Trophoblast cell (in vitro differentiated cells and primary cell): Measurements from ENCODE around the gene PTK6.
"Not testable (repeated sequence)": the region's sequence is repeated elsewhere in the genome, so short reads cannot be mapped to it uniquely, and the experiment has no call there.

ENCODE experiments used
- DNase-seq, 2 donors: peaks; one replicate each; pipeline ENCODE4 v3.0.0-alpha.2; 2016
- H2AFZ ChIP-seq: 2 replicates; pipeline ENCODE4 v1.6.1; 2013; ENCODE audit warnings: low read length, moderate library complexity, mild to moderate bottlenecking; ENCODE audit not compliant: insufficient read depth, poor library complexity
- H2AK5ac ChIP-seq: 2 replicates; pipeline ENCODE4 v1.6.1; 2013; ENCODE audit warnings: mild to moderate bottlenecking, low read length
- H2BK120ac ChIP-seq: 2 replicates; pipeline ENCODE4 v1.6.1; 2013; ENCODE audit warnings: low read length, mild to moderate bottlenecking, moderate library complexity; ENCODE audit not compliant: insufficient read depth, poor library complexity
- H2BK12ac ChIP-seq: 2 replicates; pipeline ENCODE4 v1.6.1; 2013; ENCODE audit warnings: mild to moderate bottlenecking, low read length, moderate library complexity
- H2BK5ac ChIP-seq: 2 replicates; pipeline ENCODE4 v1.6.1; 2013; ENCODE audit warnings: low read length, low read depth, moderate library complexity, mild to moderate bottlenecking; ENCODE audit not compliant: poor library complexity
- H3K14ac ChIP-seq: 2 replicates; pipeline ENCODE4 v1.6.1; 2013; ENCODE audit warnings: mild to moderate bottlenecking, low read length
- H3K18ac ChIP-seq: 2 replicates; pipeline ENCODE4 v1.6.1; 2013; ENCODE audit warnings: mild to moderate bottlenecking, low read length
- H3K23ac ChIP-seq: 2 replicates; pipeline ENCODE4 v1.6.1; 2013; ENCODE audit warnings: low read length
- H3K27ac ChIP-seq: 2 replicates; pipeline ENCODE4 v1.5.1; 2013; ENCODE audit warnings: low read depth, mild to moderate bottlenecking, inconsistent platforms, low read length, moderate library complexity
- H3K27me3 ChIP-seq: 2 replicates; pipeline ENCODE4 v1.6.1; 2013; ENCODE audit warnings: inconsistent platforms, mild to moderate bottlenecking, low read length, moderate library complexity; ENCODE audit not compliant: insufficient read depth
- H3K36me3 ChIP-seq, 2 experiments: 1 replicate in 1 of 2; 2 replicates in 1 of 2; pipeline ENCODE4 v1.6.1; 2013; ENCODE audit warnings: low read length in 2 of 2, mild to moderate bottlenecking in 2 of 2, moderate library complexity in 1 of 2; ENCODE audit not compliant: insufficient read depth in 2 of 2, control insufficient read depth in 1 of 2
- H3K4ac ChIP-seq: 2 replicates; pipeline ENCODE4 v1.6.1; 2013; ENCODE audit warnings: low read depth, mild to moderate bottlenecking, low read length, moderate library complexity
- H3K4me1 ChIP-seq, 2 experiments: 1 replicate in 1 of 2; 2 replicates in 1 of 2; pipeline ENCODE4 v1.6.1; 2013; ENCODE audit warnings: low read length in 2 of 2, mild to moderate bottlenecking in 2 of 2, moderate library complexity in 1 of 2; ENCODE audit not compliant: insufficient read depth in 2 of 2, control insufficient read depth in 1 of 2
- H3K4me2 ChIP-seq: 2 replicates; pipeline ENCODE4 v1.6.1; 2013; ENCODE audit warnings: inconsistent platforms, mild to moderate bottlenecking, low read length, moderate library complexity
- H3K4me3 ChIP-seq: 2 replicates; pipeline ENCODE4 v1.5.1; 2013; ENCODE audit warnings: mild to moderate bottlenecking, low read depth, low read length, inconsistent platforms
- H3K79me1 ChIP-seq: one replicate; pipeline ENCODE4 v1.6.1; 2013; ENCODE audit warnings: low read length
- H3K79me2 ChIP-seq: 2 replicates; pipeline ENCODE4 v1.6.1; 2013; ENCODE audit warnings: low read length, mild to moderate bottlenecking; ENCODE audit not compliant: control insufficient read depth, insufficient read depth, poor library complexity
- H3K9ac ChIP-seq: 2 replicates; pipeline ENCODE4 v1.6.1; 2013; ENCODE audit warnings: mild to moderate bottlenecking, low read length
- H3K9me3 ChIP-seq: 2 replicates; pipeline ENCODE4 v1.6.1; 2013; ENCODE audit warnings: low read depth, mild to moderate bottlenecking, control low read depth, inconsistent platforms, low read length; ENCODE audit not compliant: insufficient read depth
- H4K12ac ChIP-seq: 2 replicates; pipeline ENCODE4 v1.6.1; 2013; ENCODE audit warnings: low read depth, mild to moderate bottlenecking, low read length, moderate library complexity
- H4K8ac ChIP-seq: 2 replicates; pipeline ENCODE4 v1.6.1; 2013; ENCODE audit warnings: low read depth, mild to moderate bottlenecking, low read length, moderate library complexity
- H4K91ac ChIP-seq: one replicate; pipeline ENCODE4 v1.6.1; 2013; ENCODE audit warnings: low read depth, mild to moderate bottlenecking, low read length, moderate library complexity
- WGBS: extraction: QIAGEN DNeasy Blood & Tissue Kit; methylation state at CpG from one replicate; pipeline ENCODE4 v1.1.7; 2013; ENCODE audit warnings: missing lambda C conversion rate; ENCODE audit not compliant: insufficient read length, insufficient coverage; ENCODE audit errors: extremely low coverage; 5-methylcytosine and 5-hydroxymethylcytosine counted together

Gene PTK6

DNA sequence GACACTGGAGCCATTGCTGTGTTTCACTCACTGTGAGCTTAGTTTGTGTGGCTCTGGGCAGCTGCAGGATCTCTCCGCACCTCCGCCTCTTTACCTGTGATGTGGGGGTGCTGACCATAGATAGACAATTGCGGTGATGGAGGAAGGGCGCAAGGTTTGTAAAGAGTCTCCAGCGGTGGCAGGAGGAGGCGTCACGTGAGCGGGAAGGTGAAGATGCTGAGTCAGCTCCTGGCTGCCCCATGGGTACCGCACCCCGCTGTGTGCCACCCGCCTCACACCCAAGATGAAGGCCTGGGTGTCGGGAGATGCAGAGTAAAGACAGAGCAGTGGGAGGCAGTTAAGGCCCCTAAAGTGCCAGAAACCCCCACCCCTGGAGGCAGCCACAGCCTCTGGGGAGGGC, 55.7 kb downstream of the PTK6 start:
- no peak overlapping the region for H4K91ac ChIP-seq
- no peak overlapping the region for H2BK5ac ChIP-seq
- no peak overlapping the region for H2AK5ac ChIP-seq
- no peak for DNase-seq
- no CpG with 5 or more reads among the region's 12 CpGs for WGBS
- H2AFZ ChIP-seq, result no peak overlapping the region
- no peak overlapping the region for H2BK120ac ChIP-seq
- no peak overlapping the region for H3K27ac ChIP-seq
- no peak overlapping the region for H3K23ac ChIP-seq
- no peaks in the 10 kb centered on the region for H3K79me2 ChIP-seq
- no peaks in the 10 kb centered on the region for H3K36me3 ChIP-seq
- H3K4me3 ChIP-seq, result no peak overlapping the region
- no peaks in the 10 kb centered on the region for H3K79me1 ChIP-seq
- H4K12ac ChIP-seq, result no peak overlapping the region
- no peak overlapping the region for H3K4me2 ChIP-seq
- no peak overlapping the region for H3K18ac ChIP-seq
- H4K8ac ChIP-seq, result no peak overlapping the region
- no peak overlapping the region for H3K14ac ChIP-seq
- no peaks in the 10 kb centered on the region for H3K27me3 ChIP-seq
- H3K9ac ChIP-seq, result no peak overlapping the region
- no peak overlapping the region for H2BK12ac ChIP-seq
- no peak overlapping the region for H3K4ac ChIP-seq
- peaks cover 3% of the 10 kb centered on the region for H3K9me3 ChIP-seq
- no peaks in the 10 kb centered on the region for H3K4me1 ChIP-seq

DNA sequence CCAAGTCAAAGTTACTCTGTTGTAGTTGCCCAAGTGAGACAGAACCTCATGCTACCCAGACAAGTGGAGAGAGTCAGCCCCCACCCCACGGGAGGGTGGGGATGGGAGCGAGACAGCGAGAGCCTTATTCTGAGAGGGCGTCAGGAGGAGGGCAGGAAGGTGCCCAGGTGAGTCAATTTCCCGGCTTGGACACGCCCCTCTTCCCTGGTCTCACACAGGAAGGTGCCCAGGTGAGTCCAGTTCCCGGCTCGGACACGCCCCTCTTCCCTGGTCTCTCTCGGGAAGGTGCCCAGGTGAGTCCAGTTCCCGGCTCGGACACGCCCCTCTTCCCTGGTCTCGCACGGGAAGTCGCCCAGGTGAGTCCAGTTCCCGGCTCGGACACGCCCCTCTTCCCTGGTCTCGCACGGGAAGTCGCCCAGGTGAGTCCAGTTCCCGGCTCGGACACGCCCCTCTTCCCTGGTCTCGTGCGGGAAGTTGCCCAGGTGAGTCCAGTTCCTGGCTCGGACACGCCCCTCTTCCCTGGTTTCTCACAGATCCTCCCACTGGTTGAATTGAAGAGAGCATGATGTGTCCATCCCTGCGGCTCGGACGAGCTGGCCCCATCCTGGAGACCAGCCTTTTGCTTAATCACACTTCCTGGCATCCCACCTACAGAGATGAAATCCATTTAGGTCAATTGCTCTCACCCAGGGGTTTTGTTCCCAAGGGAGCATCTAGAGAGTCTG, 57.3 kb downstream of the PTK6 start:
- H3K4me3 ChIP-seq, H3K27me3 ChIP-seq, H4K91ac ChIP-seq, H3K23ac ChIP-seq, H3K27ac ChIP-seq, H3K4me2 ChIP-seq, H3K36me3 ChIP-seq, H3K9me3 ChIP-seq, H3K4ac ChIP-seq, H4K8ac ChIP-seq, H3K18ac ChIP-seq, H3K79me2 ChIP-seq, H3K9ac ChIP-seq, H2BK5ac ChIP-seq, DNase-seq, H3K4me1 ChIP-seq, H3K14ac ChIP-seq, H2AFZ ChIP-seq, H2BK12ac ChIP-seq, H3K79me1 ChIP-seq, H2AK5ac ChIP-seq, H2BK120ac ChIP-seq, H4K12ac ChIP-seq: not testable (repeated sequence)
- no CpG with 5 or more reads among the region's 32 CpGs for WGBS

DNA sequence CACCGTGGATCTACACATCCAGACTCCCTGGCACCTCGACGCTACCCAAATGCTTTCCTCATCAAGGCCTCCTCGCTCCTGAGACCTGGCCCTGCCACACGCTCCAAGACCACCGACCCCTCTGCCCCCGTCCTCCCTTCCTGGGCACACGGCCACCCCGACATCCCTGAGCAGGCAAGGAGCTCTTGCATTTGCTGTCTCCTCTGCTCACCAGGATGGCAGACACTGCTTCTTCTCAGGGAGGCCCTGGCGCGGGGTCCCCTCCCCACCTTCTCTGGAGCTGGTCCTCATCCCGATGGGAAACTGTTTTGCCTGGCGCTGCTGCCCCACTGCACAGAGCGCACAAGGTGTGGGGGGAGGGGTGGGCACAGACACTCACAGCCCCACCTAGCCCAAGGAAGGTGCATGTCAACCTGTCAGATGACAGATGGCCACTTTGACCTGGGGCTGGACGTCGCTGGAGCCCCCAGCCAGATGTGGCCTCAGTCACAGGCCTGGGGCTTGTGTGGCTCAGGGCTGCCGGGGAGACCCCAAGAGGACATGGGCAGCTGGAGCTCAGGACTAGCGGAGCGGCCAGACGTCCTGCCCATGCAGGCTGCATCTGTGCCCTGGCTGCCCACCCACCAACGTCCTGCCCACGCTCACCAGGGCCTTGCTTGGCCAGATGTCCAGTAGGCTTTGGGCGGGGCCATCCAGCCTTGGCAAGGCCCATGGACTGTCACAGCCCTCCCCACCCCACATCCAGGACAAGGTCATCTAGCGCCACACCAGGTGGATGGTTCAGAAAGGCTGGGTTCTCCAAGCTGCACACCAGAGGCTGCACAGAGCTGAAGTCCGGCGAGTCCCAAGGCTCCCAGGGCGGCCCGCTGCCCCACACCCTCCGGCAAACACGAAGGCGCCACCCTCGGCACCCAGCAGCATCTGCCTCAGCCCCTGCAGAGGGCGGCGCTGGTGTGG, 58.6 kb downstream of the PTK6 start:
- Histone ChIP-seq H4K12ac (no peak overlapping the region), H3K36me3 (no peaks in the 10 kb centered on the region), H2BK120ac (no peak overlapping the region), H2BK5ac (no peak overlapping the region), H4K91ac (no peak overlapping the region), H4K8ac (no peak overlapping the region), H2AK5ac (no peak overlapping the region), H3K27me3 (no peaks in the 10 kb centered on the region), H3K9me3 (no peaks in the 10 kb centered on the region), H3K4me3 (no peak overlapping the region), H3K14ac (no peak overlapping the region), H3K9ac (no peak overlapping the region), H3K27ac (no peak overlapping the region), H3K18ac (no peak overlapping the region), H3K4ac (no peak overlapping the region), H3K4me2 (no peak overlapping the region), H3K79me1 (no peaks in the 10 kb centered on the region), H3K4me1 (no peaks in the 10 kb centered on the region), H3K23ac (no peak overlapping the region), H2AFZ (no peak overlapping the region), H2BK12ac (no peak overlapping the region), H3K79me2 (no peaks in the 10 kb centered on the region)
- DNase-seq, result no peak
- no CpG with 5 or more reads among the region's 34 CpGs for WGBS
